Esophagus squamous epithelium (tissue), 4 donors: ENCODE measurements around the gene PCBD1.

ENCODE experiments used
- POLR2A ChIP-seq, 4 donors: fragments of 450-650 bp; IDR thresholded peaks; one replicate each; pipeline ENCODE4 v1.6.1; 2017; ENCODE audit warnings: antibody characterized with exemption in 4 of 4, mild to moderate bottlenecking in 4 of 4, moderate library complexity in 3 of 4
- TF ChIP-seq, protein P1 (sequence below), 6 experiments: fragments of 450-650 bp in 4 of 6; fragments of 200-600 bp in 2 of 6; sonication (generic) in 2 of 6; IDR thresholded peaks; one replicate each; pipeline ENCODE4 v1.5.1; 2016 to 2019; ENCODE audit warnings: antibody characterized with exemption in 6 of 6, mild to moderate bottlenecking in 4 of 6, moderate library complexity in 4 of 6

DNA sequence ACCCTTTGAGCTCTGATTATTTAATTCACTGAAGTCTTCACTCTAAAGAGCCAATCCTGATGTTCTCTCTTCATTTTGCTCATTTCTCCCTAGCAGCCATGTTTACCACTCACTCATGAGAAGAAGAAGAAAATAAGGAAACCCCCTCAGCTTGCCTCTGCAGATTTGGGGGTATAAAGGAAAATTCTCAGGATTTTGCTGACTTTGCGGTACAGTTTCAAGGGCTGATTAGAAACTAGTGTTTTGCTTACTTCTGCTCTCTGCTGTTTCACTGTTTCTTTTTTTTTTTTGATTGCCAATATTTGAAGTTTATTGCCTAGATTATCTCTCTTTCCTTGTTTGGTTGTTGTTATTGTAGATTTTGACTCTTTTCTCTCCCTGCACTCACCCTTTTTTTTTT is 23.4 kb downstream of the PCBD1 start:
- TF ChIP-seq, protein P1, sequence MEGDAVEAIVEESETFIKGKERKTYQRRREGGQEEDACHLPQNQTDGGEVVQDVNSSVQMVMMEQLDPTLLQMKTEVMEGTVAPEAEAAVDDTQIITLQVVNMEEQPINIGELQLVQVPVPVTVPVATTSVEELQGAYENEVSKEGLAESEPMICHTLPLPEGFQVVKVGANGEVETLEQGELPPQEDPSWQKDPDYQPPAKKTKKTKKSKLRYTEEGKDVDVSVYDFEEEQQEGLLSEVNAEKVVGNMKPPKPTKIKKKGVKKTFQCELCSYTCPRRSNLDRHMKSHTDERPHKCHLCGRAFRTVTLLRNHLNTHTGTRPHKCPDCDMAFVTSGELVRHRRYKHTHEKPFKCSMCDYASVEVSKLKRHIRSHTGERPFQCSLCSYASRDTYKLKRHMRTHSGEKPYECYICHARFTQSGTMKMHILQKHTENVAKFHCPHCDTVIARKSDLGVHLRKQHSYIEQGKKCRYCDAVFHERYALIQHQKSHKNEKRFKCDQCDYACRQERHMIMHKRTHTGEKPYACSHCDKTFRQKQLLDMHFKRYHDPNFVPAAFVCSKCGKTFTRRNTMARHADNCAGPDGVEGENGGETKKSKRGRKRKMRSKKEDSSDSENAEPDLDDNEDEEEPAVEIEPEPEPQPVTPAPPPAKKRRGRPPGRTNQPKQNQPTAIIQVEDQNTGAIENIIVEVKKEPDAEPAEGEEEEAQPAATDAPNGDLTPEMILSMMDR (IDR thresholded peaks at IDR 0.05), result no peak
- no peak for TF ChIP-seq POLR2A (IDR thresholded peaks at IDR 0.05)
